ENCODE measurements around the gene SYNPO.
A peak's percentile ranks its signal among the peaks of the same experiment; 100 is the strongest.

SYNPO gene

GRCh38 chr5:150625164-150625535 lies 15.3 kb upstream of the SYNPO start:
- TF ChIP-seq, protein P1, sequence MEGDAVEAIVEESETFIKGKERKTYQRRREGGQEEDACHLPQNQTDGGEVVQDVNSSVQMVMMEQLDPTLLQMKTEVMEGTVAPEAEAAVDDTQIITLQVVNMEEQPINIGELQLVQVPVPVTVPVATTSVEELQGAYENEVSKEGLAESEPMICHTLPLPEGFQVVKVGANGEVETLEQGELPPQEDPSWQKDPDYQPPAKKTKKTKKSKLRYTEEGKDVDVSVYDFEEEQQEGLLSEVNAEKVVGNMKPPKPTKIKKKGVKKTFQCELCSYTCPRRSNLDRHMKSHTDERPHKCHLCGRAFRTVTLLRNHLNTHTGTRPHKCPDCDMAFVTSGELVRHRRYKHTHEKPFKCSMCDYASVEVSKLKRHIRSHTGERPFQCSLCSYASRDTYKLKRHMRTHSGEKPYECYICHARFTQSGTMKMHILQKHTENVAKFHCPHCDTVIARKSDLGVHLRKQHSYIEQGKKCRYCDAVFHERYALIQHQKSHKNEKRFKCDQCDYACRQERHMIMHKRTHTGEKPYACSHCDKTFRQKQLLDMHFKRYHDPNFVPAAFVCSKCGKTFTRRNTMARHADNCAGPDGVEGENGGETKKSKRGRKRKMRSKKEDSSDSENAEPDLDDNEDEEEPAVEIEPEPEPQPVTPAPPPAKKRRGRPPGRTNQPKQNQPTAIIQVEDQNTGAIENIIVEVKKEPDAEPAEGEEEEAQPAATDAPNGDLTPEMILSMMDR (IDR thresholded peaks at IDR 0.05; ENCODE audit: low read depth, low read length): no peak
- peak overlapping the region; percentile 60 for H3K4me3 ChIP-seq (ENCODE audit: low read depth, low read length)

DNA sequence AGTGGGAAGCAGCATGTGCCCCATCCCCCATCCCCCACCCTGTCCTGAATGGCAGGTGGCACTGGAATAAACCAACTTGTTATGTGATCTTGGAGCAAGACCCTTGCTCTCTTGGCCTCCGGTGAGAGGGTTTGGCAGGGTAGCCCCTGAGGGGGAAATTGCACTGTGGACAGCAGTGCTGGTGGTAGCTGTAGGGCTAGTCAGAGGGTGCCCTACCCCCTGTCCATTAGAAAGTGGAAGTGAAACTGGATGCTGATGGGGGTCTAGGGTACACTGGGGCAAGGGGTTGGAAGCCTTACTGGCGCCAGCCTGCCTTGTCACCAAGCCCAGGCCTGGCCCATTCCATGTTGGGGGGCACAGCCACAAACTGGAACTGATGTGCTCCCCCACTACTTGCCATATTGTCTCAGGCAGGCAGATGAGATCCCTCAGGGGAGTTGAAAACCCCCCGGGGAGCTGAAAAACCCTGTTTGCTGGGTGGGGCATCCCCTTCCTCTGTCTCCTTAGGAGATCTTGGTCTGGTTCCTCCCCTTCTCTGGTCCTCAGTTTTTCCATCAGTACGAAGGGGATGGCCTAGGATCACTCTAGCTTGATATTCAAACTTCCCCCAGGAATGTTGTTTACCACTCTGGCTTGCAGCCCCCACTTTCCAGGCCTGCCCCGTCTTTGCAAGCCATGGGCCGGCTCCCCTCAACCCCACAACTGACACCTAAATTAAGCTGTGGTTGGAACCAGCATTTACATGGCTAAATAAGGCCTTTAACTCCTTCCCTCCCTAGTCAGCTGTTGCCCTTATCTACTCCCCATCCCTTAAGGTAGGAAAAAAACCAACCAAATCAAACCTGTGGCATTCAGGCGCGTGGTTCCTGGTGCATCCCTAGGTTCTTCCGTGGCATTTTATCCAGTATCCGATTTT lies 14.4 kb upstream of the SYNPO start:
- TF ChIP-seq, protein P1 (IDR thresholded peaks at IDR 0.05; ENCODE audit: low read depth, low read length): no peak
- H3K4me3 ChIP-seq (ENCODE audit: low read depth, low read length): no peak overlapping the region

DNA sequence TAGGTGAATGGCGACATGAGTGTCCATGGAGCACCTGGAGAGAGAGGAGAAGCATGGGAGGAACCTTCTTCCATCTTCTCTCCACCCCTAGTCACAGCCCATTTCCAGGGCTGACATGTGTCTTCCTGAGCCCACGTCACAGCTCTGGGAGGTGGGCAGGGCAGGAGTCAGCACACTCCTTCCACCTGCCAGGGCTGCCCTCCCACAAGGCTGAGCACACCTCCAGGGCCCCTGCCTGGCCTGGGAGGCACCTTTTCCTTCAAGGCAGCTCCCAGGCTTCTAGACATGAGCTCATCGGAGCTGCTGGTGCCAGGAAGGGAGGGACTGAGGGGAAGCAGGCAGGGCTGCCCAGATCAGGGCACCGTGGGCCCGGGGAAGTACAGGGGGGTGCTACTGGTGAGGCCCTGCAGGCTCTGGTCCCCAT lies 13.6 kb upstream of the SYNPO start:
- TF ChIP-seq, protein P1 (IDR thresholded peaks at IDR 0.05; ENCODE audit: low read depth, low read length): no peak
- no peak overlapping the region for H3K4me3 ChIP-seq (ENCODE audit: low read depth, low read length)

DNA sequence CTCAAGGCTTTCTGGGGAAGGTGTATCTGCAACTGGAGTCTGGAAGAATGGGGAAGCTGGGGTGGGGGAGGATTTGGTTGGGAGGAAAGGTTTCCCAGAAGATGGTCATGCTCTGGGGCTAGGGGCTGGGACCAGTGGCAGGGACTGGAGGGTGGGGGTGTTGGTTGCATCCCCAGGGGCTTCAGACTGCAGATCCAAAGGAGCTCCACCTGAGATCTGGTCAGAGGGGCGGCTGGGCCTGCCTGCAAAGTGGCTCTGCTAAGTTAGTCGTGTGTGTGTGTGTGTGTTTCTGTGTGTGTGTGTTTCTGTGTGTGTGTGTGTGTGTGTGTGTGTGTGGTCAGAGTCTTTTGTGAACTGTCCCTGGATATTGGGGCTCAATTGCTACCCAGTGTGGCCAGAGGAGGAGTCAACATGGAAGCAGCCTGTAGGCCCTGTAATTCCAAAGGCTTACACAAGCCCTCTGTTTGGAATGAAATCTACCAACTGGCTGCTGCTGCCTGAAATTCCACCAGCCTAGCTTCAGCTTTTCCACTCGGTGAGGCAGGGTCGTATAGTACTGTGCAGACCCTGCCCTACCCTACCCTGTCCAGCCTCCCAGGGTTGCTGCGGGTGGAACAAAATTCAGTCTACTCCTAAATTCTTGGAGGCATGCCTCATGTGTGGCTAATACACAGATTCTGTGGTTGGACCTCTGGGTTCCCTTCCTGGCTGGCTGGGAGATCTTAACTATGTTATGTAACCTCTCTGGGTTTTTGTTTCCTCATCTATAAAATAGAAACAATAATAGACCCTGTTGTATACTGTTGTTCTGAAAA lies 12.5 kb upstream of the SYNPO start:
- H3K4me3 ChIP-seq (ENCODE audit: low read depth, low read length): no peak overlapping the region
- TF ChIP-seq, protein P1 (IDR thresholded peaks at IDR 0.05; ENCODE audit: low read depth, low read length): no peak

DNA sequence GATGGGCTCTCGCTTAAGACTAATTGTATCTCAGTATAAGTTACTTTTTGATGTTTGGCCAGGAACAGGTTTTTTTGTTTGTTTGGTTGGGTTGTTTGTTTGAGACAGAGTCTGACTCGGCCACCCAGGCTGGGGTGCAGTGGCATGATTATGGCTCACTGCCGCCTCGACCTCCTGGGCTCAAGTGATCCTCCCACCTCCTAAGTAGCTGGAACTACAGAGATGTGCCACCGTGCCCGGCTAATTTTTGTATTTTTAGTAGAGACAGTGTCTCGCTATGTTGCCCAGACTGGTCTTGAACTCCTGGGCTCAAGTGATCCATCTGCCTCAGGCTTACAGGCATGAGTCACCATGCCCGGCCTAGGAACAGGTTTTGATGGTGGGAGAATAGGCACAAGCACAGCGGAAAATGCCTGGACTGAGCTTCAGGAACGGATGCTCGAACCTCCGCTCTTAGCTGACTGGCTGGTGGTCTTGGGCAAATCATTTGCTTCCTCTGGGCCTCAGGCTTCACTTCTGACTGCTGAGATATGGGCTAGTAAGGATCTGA lies 11.4 kb upstream of the SYNPO start:
- no peak overlapping the region for H3K4me3 ChIP-seq (ENCODE audit: low read depth, low read length)
- TF ChIP-seq, protein P1 (IDR thresholded peaks at IDR 0.05; ENCODE audit: low read depth, low read length): no peak

- TF ChIP-seq, protein P1 (IDR thresholded peaks at IDR 0.05; ENCODE audit: low read depth, low read length): no peak
- H3K4me3 ChIP-seq (ENCODE audit: low read depth, low read length): no peak overlapping the region
Measured at GRCh38 chr5:150630016-150630415, 10.4 kb upstream of the SYNPO start.

Data from WI38 (cell line).